ENCODE measurements around the gene MYCL. TPM values are rescaled to one million over a fixed set of nuclear protein-coding genes. Genes with fewer than 3 reads are reported as not detected.

The MYCL gene
- total RNA-seq, 1 donor from 2014 or later = 17.2 TPM

GRCh38 chr1:39896909-39897685 lies 4.6 kb downstream of the MYCL start:
- Histone ChIP-seq H3K4me3 (no peak overlapping the region), H3K4me1 (peaks cover 41% of the 10 kb centered on the region), H3K36me3 (no peaks in the 10 kb centered on the region), H3K9me3 (no peaks in the 10 kb centered on the region), H3K27me3 (no peaks in the 10 kb centered on the region), H3K27ac (no peak overlapping the region)
- DNase-seq (ENCODE audit: extremely low spot score in 2 of 2) = no peak
- TF ChIP-seq POLR2A (IDR thresholded peaks at IDR 0.05) (no peak), CTCF (IDR thresholded peaks at IDR 0.05) (no peak), POLR2AphosphoS5 (IDR thresholded peaks at IDR 0.05; ENCODE audit: insufficient read depth in 1 of 2, low read depth in 1 of 2) (no peak)
- intact Hi-C loops (cut with DNase I) = no loop called here

- H3K9me3 ChIP-seq = no peaks in the 10 kb centered on the region
- no peak overlapping the region for H3K4me3 ChIP-seq
- no peak overlapping the region for H3K27ac ChIP-seq
- no peaks in the 10 kb centered on the region for H3K27me3 ChIP-seq
- intact Hi-C loops (cut with DNase I) = no loop called here
- H3K4me1 ChIP-seq = peaks cover 33% of the 10 kb centered on the region
- TF ChIP-seq CTCF (IDR thresholded peaks at IDR 0.05) (no peak), POLR2AphosphoS5 (IDR thresholded peaks at IDR 0.05; ENCODE audit: insufficient read depth in 1 of 2, low read depth in 1 of 2) (no peak), POLR2A (IDR thresholded peaks at IDR 0.05) (no peak)
- no peaks in the 10 kb centered on the region for H3K36me3 ChIP-seq
- DNase-seq (ENCODE audit: extremely low spot score in 2 of 2) = no peak
Observed at GRCh38 chr1:39895731-39896480, 5.8 kb downstream of the MYCL start.

- H3K9me3 ChIP-seq = no peaks in the 10 kb centered on the region
- no peak for DNase-seq (ENCODE audit: extremely low spot score in 2 of 2)
- H3K4me1 ChIP-seq = peaks cover 24% of the 10 kb centered on the region
- intact Hi-C loops (cut with DNase I) = no loop called here
- H3K27ac ChIP-seq = no peak overlapping the region
- no peak overlapping the region for H3K4me3 ChIP-seq
- no peaks in the 10 kb centered on the region for H3K27me3 ChIP-seq
- no peaks in the 10 kb centered on the region for H3K36me3 ChIP-seq
- TF ChIP-seq POLR2AphosphoS5 (IDR thresholded peaks at IDR 0.05; ENCODE audit: insufficient read depth in 1 of 2, low read depth in 1 of 2) = peak in 1 of 2 donors; percentile 33
- no peak for TF ChIP-seq CTCF (IDR thresholded peaks at IDR 0.05)
- no peak for TF ChIP-seq POLR2A (IDR thresholded peaks at IDR 0.05)
Observed at GRCh38 chr1:39894884-39895495, 6.7 kb downstream of the MYCL start.

- Histone ChIP-seq H3K36me3 (no peaks in the 10 kb centered on the region), H3K27ac (no peak overlapping the region), H3K4me1 (peaks cover 14% of the 10 kb centered on the region), H3K27me3 (no peaks in the 10 kb centered on the region), H3K9me3 (no peaks in the 10 kb centered on the region), H3K4me3 (no peak overlapping the region)
- intact Hi-C loops (cut with DNase I) = no loop called here
- DNase-seq (ENCODE audit: extremely low spot score in 2 of 2) = no peak
- no peak for TF ChIP-seq POLR2A (IDR thresholded peaks at IDR 0.05)
- no peak for TF ChIP-seq POLR2AphosphoS5 (IDR thresholded peaks at IDR 0.05; ENCODE audit: insufficient read depth in 1 of 2, low read depth in 1 of 2)
- TF ChIP-seq CTCF (IDR thresholded peaks at IDR 0.05) = no peak
Observed at GRCh38 chr1:39892601-39893595, 8.8 kb downstream of the MYCL start.
